DMS114 treated with DMSO at 0.1 percent for 48 hours (cell line): ENCODE results near the gene CDH20.

ENCODE experiments used
- DNase-seq: peaks from one replicate; lab custom pipeline; 2025; ENCODE audit not compliant: unreplicated experiment; lab: John Stamatoyannopoulos, UW

Gene CDH20

GRCh38 chr18:61333271-61333745 lies at the start of gene CDH20:
Gene CDH20 (plus strand): TSS chr18:61333430.
- no peak for DNase-seq

- DNase-seq, result no peak
These were observed 49.2 kb upstream of the CDH20 start for GRCh38 chr18:61284039-61284438.

GRCh38 chr18:61285777-61286176 lies 47.5 kb upstream of the CDH20 start:
- DNase-seq, result no peak

GRCh38 chr18:61286867-61287266 lies 46.4 kb upstream of the CDH20 start:
- DNase-seq, result no peak

GRCh38 chr18:61290616-61291015 lies 42.6 kb upstream of the CDH20 start:
- no peak for DNase-seq

- no peak for DNase-seq
These were observed 40.8 kb upstream of the CDH20 start for GRCh38 chr18:61292280-61293035.

GRCh38 chr18:61295153-61295552 lies 38.1 kb upstream of the CDH20 start:
- no peak for DNase-seq

GRCh38 chr18:61308004-61308403 lies 25.2 kb upstream of the CDH20 start:
- DNase-seq, result no peak

GRCh38 chr18:61308795-61309393 lies 24.3 kb upstream of the CDH20 start:
- no peak for DNase-seq

GRCh38 chr18:61322265-61322873 lies 10.9 kb upstream of the CDH20 start:
- peak; percentile 13 for DNase-seq

- DNase-seq, result no peak
These were observed 9.3 kb upstream of the CDH20 start for GRCh38 chr18:61323951-61324350.

GRCh38 chr18:61326407-61326806 lies 6.8 kb upstream of the CDH20 start:
- DNase-seq, result no peak

GRCh38 chr18:61329398-61329797 lies 3.8 kb upstream of the CDH20 start:
- DNase-seq, result no peak

GRCh38 chr18:61331051-61331450 lies 2.2 kb upstream of the CDH20 start:
- DNase-seq, result no peak

- no peak for DNase-seq
These were observed 688 bp downstream of the CDH20 start for GRCh38 chr18:61333746-61334490.

- no peak for DNase-seq
These were observed 1.2 kb downstream of the CDH20 start for GRCh38 chr18:61334491-61334850.

GRCh38 chr18:61334951-61335683 lies 1.9 kb downstream of the CDH20 start:
- DNase-seq, result no peak

GRCh38 chr18:61335684-61336555 lies 2.7 kb downstream of the CDH20 start:
- DNase-seq, result no peak

- no peak for DNase-seq
These were observed 3.5 kb downstream of the CDH20 start for GRCh38 chr18:61336766-61337165.

- DNase-seq, result no peak
These were observed 4.3 kb downstream of the CDH20 start for GRCh38 chr18:61337527-61337926.
